DND-41 (cell line): ENCODE results near the gene HBE1.

Source experiments
- EZH2 ChIP-seq: IDR thresholded peaks from 3 replicates; pipeline ENCODE4 v1.6.1; 2012; ENCODE audit warnings: borderline replicate concordance, low read depth, mild to moderate bottlenecking, moderate library complexity, low read length, inconsistent platforms; ENCODE audit not compliant: severe bottlenecking
- TF ChIP-seq, protein P1 (sequence below): IDR thresholded peaks from 2 replicates; pipeline ENCODE4 v1.5.1; 2012; ENCODE audit warnings: borderline replicate concordance, low read length, moderate library complexity, mild to moderate bottlenecking; ENCODE audit not compliant: poor library complexity, severe bottlenecking; ENCODE audit errors: extremely low read depth

DNA sequence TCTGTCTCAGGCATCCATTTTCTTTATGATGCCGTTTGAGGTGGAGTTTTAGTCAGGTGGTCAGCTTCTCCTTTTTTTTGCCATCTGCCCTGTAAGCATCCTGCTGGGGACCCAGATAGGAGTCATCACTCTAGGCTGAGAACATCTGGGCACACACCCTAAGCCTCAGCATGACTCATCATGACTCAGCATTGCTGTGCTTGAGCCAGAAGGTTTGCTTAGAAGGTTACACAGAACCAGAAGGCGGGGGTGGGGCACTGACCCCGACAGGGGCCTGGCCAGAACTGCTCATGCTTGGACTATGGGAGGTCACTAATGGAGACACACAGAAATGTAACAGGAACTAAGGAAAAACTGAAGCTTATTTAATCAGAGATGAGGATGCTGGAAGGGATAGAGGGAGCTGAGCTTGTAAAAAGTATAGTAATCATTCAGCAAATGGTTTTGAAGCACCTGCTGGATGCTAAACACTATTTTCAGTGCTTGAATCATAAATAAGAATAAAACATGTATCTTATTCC is 10.9 kb upstream of the HBE1 start:
- TF ChIP-seq, protein P1, sequence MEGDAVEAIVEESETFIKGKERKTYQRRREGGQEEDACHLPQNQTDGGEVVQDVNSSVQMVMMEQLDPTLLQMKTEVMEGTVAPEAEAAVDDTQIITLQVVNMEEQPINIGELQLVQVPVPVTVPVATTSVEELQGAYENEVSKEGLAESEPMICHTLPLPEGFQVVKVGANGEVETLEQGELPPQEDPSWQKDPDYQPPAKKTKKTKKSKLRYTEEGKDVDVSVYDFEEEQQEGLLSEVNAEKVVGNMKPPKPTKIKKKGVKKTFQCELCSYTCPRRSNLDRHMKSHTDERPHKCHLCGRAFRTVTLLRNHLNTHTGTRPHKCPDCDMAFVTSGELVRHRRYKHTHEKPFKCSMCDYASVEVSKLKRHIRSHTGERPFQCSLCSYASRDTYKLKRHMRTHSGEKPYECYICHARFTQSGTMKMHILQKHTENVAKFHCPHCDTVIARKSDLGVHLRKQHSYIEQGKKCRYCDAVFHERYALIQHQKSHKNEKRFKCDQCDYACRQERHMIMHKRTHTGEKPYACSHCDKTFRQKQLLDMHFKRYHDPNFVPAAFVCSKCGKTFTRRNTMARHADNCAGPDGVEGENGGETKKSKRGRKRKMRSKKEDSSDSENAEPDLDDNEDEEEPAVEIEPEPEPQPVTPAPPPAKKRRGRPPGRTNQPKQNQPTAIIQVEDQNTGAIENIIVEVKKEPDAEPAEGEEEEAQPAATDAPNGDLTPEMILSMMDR, result no peak
- no peak for TF ChIP-seq EZH2
